ENCODE results near the gene MLXIPL.

MLXIPL gene

GRCh38 chr7:73549176-73549575 lies 75.1 kb downstream of the MLXIPL start:
- DNase-seq (ENCODE audit: low read depth): no peak

GRCh38 chr7:73547841-73548240 lies 76.5 kb downstream of the MLXIPL start:
- no peak for DNase-seq (ENCODE audit: low read depth)

- no peak for DNase-seq (ENCODE audit: low read depth)
Measured at GRCh38 chr7:73544678-73545077, 79.6 kb downstream of the MLXIPL start.

All from GM04504 (cell line).